OCI-LY1 (cell line): ENCODE results near the gene ACER3.

ENCODE experiments used
- H2AFZ ChIP-seq: fragments of 200-600 bp; sonication (generic), shearing (Covaris generic); 2 replicates; pipeline ENCODE4 v1.6.0; 2014; ENCODE audit warnings: antibody characterized with exemption, mild to moderate bottlenecking, low read length
- H3F3A ChIP-seq: fragments of 200-600 bp; sonication (generic), shearing (Covaris generic); 2 replicates; pipeline ENCODE4 v1.6.0; 2014; ENCODE audit warnings: mild to moderate bottlenecking, antibody characterized with exemption, low read length, moderate library complexity; ENCODE audit not compliant: insufficient read depth
- H3K27ac ChIP-seq: fragments of 200-600 bp; sonication (generic); 2 replicates; pipeline ENCODE4 v1.5.1; 2014; ENCODE audit warnings: low read length, mixed run types, mild to moderate bottlenecking, low read depth; ENCODE audit not compliant: poor library complexity, severe bottlenecking
- H3K27me3 ChIP-seq: fragments of 200-600 bp; sonication (generic); 2 replicates; pipeline ENCODE4 v1.6.0; 2014; ENCODE audit warnings: antibody characterized with exemption, mild to moderate bottlenecking, low read length, moderate library complexity; ENCODE audit not compliant: insufficient read depth
- H3K36me3 ChIP-seq: fragments of 200-600 bp; sonication (generic); 2 replicates; pipeline ENCODE4 v1.6.1; 2014; ENCODE audit warnings: mild to moderate bottlenecking, antibody characterized with exemption, low read length, moderate library complexity, mixed read lengths; ENCODE audit not compliant: insufficient read depth
- H3K4me1 ChIP-seq: fragments of 200-600 bp; sonication (generic); 2 replicates; pipeline ENCODE4 v1.5.1; 2014; ENCODE audit warnings: mild to moderate bottlenecking, low read length, moderate library complexity; ENCODE audit not compliant: insufficient read depth, severe bottlenecking
- H3K4me2 ChIP-seq: fragments of 200-600 bp; sonication (generic), shearing (Covaris generic); 2 replicates; pipeline ENCODE4 v1.6.1; 2014; ENCODE audit warnings: low read length
- H3K4me3 ChIP-seq: fragments of 200-600 bp; sonication (generic); 2 replicates; pipeline ENCODE4 v1.5.1; 2014; ENCODE audit warnings: low read length, low read depth, mild to moderate bottlenecking, mixed read lengths; ENCODE audit not compliant: poor library complexity, severe bottlenecking
- H3K79me2 ChIP-seq: fragments of 200-600 bp; shearing (Covaris generic); 2 replicates; pipeline ENCODE4 v1.6.1; 2016; ENCODE audit warnings: mixed run types, low read length, mixed read lengths; ENCODE audit not compliant: insufficient read depth
- H3K9ac ChIP-seq: fragments of 200-600 bp; sonication (generic), shearing (Covaris generic); 2 replicates; pipeline ENCODE4 v1.6.1; 2014; ENCODE audit warnings: mild to moderate bottlenecking, low read length, mixed read lengths
- H3K9me2 ChIP-seq: fragments of 200-600 bp; sonication (generic), shearing (Covaris generic); 2 replicates; pipeline ENCODE4 v1.6.1; 2014; ENCODE audit warnings: low read depth, mild to moderate bottlenecking, low read length, mixed read lengths
- H3K9me3 ChIP-seq: fragments of 200-600 bp; shearing (Covaris generic); 2 replicates; pipeline ENCODE4 v1.6.1; 2014; ENCODE audit warnings: low read length, mixed read lengths
- H4K20me1 ChIP-seq: fragments of 200-600 bp; sonication (generic), shearing (Covaris generic); 2 replicates; pipeline ENCODE4 v1.6.0; 2016; ENCODE audit warnings: mild to moderate bottlenecking, low read length; ENCODE audit not compliant: insufficient read depth
- CTCF ChIP-seq: fragments of 200-600 bp; sonication (generic), shearing (Covaris generic); IDR thresholded peaks from 2 replicates; pipeline ENCODE4 v1.5.1; 2017; ENCODE audit warnings: mild to moderate bottlenecking, antibody characterized with exemption, low read length, moderate library complexity, mixed read lengths
- EZH2 ChIP-seq: fragments of 200-600 bp; sonication (generic), shearing (Covaris generic); IDR thresholded peaks from 2 replicates; pipeline ENCODE4 v1.8.0; 2017; ENCODE audit warnings: borderline replicate concordance, mixed run types, mild to moderate bottlenecking, antibody characterized with exemption, low read length, moderate library complexity, mixed read lengths

Gene ACER3

DNA sequence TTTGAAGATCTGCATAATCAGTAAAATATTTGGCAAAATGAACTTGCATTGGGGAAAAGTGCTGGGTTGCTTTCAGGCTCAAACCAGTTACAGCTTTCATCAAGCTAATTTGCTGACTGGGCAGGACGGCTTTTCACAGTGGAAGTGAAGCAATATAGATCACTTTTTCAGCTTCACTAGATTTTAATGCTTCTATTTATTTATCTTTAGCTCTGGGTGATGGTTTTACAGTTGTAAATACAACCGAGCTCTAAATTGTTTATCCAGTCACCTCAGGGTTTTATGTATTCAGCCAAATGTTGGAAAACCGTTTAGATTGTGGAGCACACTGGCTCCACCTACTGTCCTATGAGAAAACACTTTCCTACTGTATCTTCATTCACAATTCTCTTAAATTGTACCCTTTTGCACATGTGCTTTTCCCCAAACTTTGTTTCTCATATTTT is 58.2 kb downstream of the ACER3 start:
- H2AFZ ChIP-seq = no peak overlapping the region
- H3F3A ChIP-seq = no peaks in the 10 kb centered on the region
- H3K9me2 ChIP-seq = no peaks in the 10 kb centered on the region
- H3K4me3 ChIP-seq = no peak overlapping the region
- TF ChIP-seq EZH2 (no peak), CTCF (peak; percentile 87)
- no peaks in the 10 kb centered on the region for H4K20me1 ChIP-seq
- no peak overlapping the region for H3K27ac ChIP-seq
- H3K9ac ChIP-seq = no peak overlapping the region
- H3K4me1 ChIP-seq = peaks cover 3% of the 10 kb centered on the region
- H3K4me2 ChIP-seq = 0 out of 2 replicates have a peak overlapping the region, but pooled peaks have one; percentile 6
- no peaks in the 10 kb centered on the region for H3K79me2 ChIP-seq
- no peaks in the 10 kb centered on the region for H3K9me3 ChIP-seq
- no peaks in the 10 kb centered on the region for H3K36me3 ChIP-seq
- no peaks in the 10 kb centered on the region for H3K27me3 ChIP-seq

- no peaks in the 10 kb centered on the region for H3K9me2 ChIP-seq
- no peaks in the 10 kb centered on the region for H3F3A ChIP-seq
- H3K9ac ChIP-seq = no peak overlapping the region
- no peaks in the 10 kb centered on the region for H4K20me1 ChIP-seq
- H3K36me3 ChIP-seq = no peaks in the 10 kb centered on the region
- no peak overlapping the region for H3K4me3 ChIP-seq
- H3K27ac ChIP-seq = no peak overlapping the region
- peaks cover 3% of the 10 kb centered on the region for H3K4me1 ChIP-seq
- TF ChIP-seq CTCF (no peak), EZH2 (no peak)
- no peaks in the 10 kb centered on the region for H3K27me3 ChIP-seq
- no peak overlapping the region for H2AFZ ChIP-seq
- no peaks in the 10 kb centered on the region for H3K9me3 ChIP-seq
- no peak overlapping the region for H3K4me2 ChIP-seq
- H3K79me2 ChIP-seq = no peaks in the 10 kb centered on the region
These were observed 58.7 kb downstream of the ACER3 start for GRCh38 chr11:76919467-76919866.

- Histone ChIP-seq H3K27ac (no peak overlapping the region), H4K20me1 (no peaks in the 10 kb centered on the region), H3K9me3 (no peaks in the 10 kb centered on the region), H3K79me2 (no peaks in the 10 kb centered on the region), H3K9me2 (no peaks in the 10 kb centered on the region), H3K9ac (no peak overlapping the region), H3K4me1 (peaks cover 3% of the 10 kb centered on the region), H3K36me3 (no peaks in the 10 kb centered on the region), H2AFZ (no peak overlapping the region), H3K27me3 (no peaks in the 10 kb centered on the region), H3F3A (no peaks in the 10 kb centered on the region), H3K4me2 (peak overlapping the region; percentile 57), H3K4me3 (peak overlapping the region; percentile 33)
- TF ChIP-seq EZH2 (no peak), CTCF (peak; percentile 89)
These were observed 59.4 kb downstream of the ACER3 start for GRCh38 chr11:76919887-76920746.
